ENCODE measurements around the gene KIRREL2. TPM values are rescaled to one million over a fixed set of nuclear protein-coding genes. Genes with fewer than 3 reads are reported as not detected.
"Not testable (repeated sequence)": the region's sequence is repeated elsewhere in the genome, so short reads cannot be mapped to it uniquely, and the experiment has no call there.

The KIRREL2 gene
- total RNA-seq, 5 donors from 2014 or later (not counting 1 experiment from before 2014, with no cell fraction given): 0.16 to 0.28 (median 0.25) TPM

DNA sequence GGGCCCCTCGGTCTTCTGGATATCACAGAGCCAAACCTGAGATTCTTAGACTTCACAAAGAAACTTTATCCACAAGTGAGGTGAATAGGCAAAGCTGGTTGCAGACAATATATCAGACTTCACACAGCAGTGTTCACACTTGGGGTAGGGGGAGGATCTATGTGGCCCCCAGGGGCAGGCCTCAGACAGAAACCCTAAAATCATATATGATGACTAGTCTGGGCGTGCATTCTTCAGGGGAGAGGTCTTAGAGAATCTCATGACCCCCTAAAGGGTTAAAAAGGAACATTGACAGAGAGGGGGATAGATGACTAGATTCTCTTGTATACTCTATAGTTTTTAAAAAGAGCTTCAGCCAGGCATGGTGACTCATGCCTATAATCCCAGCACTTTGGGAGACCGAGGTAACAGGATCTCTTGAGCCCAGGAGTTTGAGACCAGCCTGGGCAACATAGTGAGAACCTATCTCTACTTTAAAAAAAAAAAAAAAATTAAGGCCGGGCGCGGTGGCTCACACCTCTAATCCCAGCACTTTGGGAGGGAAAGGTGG, 48.5 kb downstream of the KIRREL2 start:
- no peak overlapping the region for H3K4me3 ChIP-seq (ENCODE audit: control insufficient read depth in 1 of 2, extremely low read depth in 1 of 2, low read length in 1 of 2)
- CTCF ChIA-PET: interaction anchor here in 1 of 2 donors (0.6 to 0.7 kb wide), 2 partner anchors 42 to 186 kb away, joined by 3 read pairs; no protein-coding TSS in a partner anchor
- peak overlapping the region; percentile 99 for H3K27ac ChIP-seq (ENCODE audit: low read length)
- H3K9me3 ChIP-seq: no peaks in the 10 kb centered on the region
- H3K36me3 Mint-ChIP-seq: no peaks in the 10 kb centered on the region
- no peaks in the 10 kb centered on the region for H3K36me3 ChIP-seq (ENCODE audit: control insufficient read depth in 2 of 2, extremely low read depth in 1 of 2, insufficient read depth in 1 of 2, low read length in 1 of 2)
- H3K27ac Mint-ChIP-seq: peak overlapping the region; percentile 85 to 89
- POLR2A ChIA-PET: no interaction called here
- no CpG with 5 or more reads among the region's 6 CpGs for WGBS (ENCODE audit: insufficient coverage)
- H3K27me3 ChIP-seq (replicated peaks in 1 of 2; ENCODE audit: control insufficient read depth in 2 of 2, extremely low read depth in 1 of 2, insufficient read depth in 2 of 2, low read length in 1 of 2): no peaks in the 10 kb centered on the region
- peaks cover 28 to 78% of the 10 kb centered on the region in 2 experiments for H3K4me1 ChIP-seq (ENCODE audit: control insufficient read depth in 1 of 2, extremely low read depth in 1 of 2, insufficient read depth in 2 of 2, low read length in 2 of 2)
- no peaks in the 10 kb centered on the region for H3K9me3 Mint-ChIP-seq
- H3K27me3 Mint-ChIP-seq: no peaks in the 10 kb centered on the region
- no peak for ATAC-seq (replicated peaks in 1 of 4)
- no peak for DNase-seq
- H3K4me1 Mint-ChIP-seq: peaks cover 57 to 69% (median 66%) of the 10 kb centered on the region in 3 donors
- H3K4me3 Mint-ChIP-seq: peak overlapping the region in 1 of 3 donors; percentile 100

- ChIA-PET CTCF (no interaction called here), POLR2A (no interaction called here)
- Mint-ChIP-seq H3K4me1 (peaks cover 49 to 62% (median 56%) of the 10 kb centered on the region in 3 donors), H3K27ac (no peak overlapping the region), H3K36me3 (no peaks in the 10 kb centered on the region), H3K9me3 (no peaks in the 10 kb centered on the region), H3K27me3 (no peaks in the 10 kb centered on the region), H3K4me3 (peak overlapping the region in 2 of 3 donors; percentile 27 to 57)
- 92% methylated on average over 12 of the region's 12 CpGs for WGBS (ENCODE audit: insufficient coverage)
- peaks cover 18 to 67% of the 10 kb centered on the region in 2 experiments for H3K4me1 ChIP-seq (ENCODE audit: control insufficient read depth in 1 of 2, extremely low read depth in 1 of 2, insufficient read depth in 2 of 2, low read length in 2 of 2)
- no peaks in the 10 kb centered on the region for H3K36me3 ChIP-seq (ENCODE audit: control insufficient read depth in 2 of 2, extremely low read depth in 1 of 2, insufficient read depth in 1 of 2, low read length in 1 of 2)
- ATAC-seq (replicated peaks in 1 of 4) (no peak), DNase-seq (no peak)
- H3K27ac ChIP-seq (ENCODE audit: low read length): no peak overlapping the region
- no peaks in the 10 kb centered on the region for H3K9me3 ChIP-seq
- H3K27me3 ChIP-seq (replicated peaks in 1 of 2; ENCODE audit: control insufficient read depth in 2 of 2, extremely low read depth in 1 of 2, insufficient read depth in 2 of 2, low read length in 1 of 2): no peaks in the 10 kb centered on the region
- peak overlapping the region in 1 of 2 donors; percentile 14 for H3K4me3 ChIP-seq (ENCODE audit: control insufficient read depth in 1 of 2, extremely low read depth in 1 of 2, low read length in 1 of 2)
Measured at GRCh38 chr19:35907377-35907745, 50.6 kb downstream of the KIRREL2 start.

DNA sequence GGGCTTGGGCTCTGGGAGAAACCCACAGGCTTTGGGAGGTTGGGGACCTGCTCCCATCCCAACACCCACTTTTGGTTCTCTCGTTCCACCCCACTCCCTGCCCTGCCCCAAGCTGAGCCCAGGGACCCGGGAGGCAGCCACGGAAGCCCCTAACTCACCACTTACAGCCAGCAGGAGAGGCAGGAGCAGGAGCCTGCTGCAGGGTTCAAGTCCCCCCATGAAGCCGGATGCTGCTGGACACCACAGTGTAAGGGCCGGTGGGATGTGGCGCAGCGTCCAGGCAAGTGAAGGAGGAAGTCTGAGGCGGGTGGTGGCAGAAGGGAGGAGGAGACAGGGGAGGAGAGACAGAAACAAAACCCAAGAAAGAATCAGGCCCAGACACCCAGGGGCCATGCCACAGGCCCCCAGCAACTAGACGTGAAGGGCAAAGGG, 51.3 kb downstream of the KIRREL2 start, which contains the start of gene TYROBP:
Gene TYROBP, minus strand, starts transcription at position 286 of the 432 bp plus-strand sequence. Its CDS starts 67 bp downstream, at position 219.
- Mint-ChIP-seq H3K27ac (peak within 1 kb of the TSS; percentile 72 to 81), H3K27me3 (no peaks in the 10 kb centered on the region), H3K9me3 (no peaks in the 10 kb centered on the region), H3K4me1 (peaks cover 44 to 55% (median 51%) of the 10 kb centered on the region in 3 donors), H3K4me3 (peak within 1 kb of the TSS in 2 of 3 donors; percentile 51 to 57), H3K36me3 (no peaks in the 10 kb centered on the region)
- Histone ChIP-seq H3K27me3 (replicated peaks in 1 of 2; ENCODE audit: control insufficient read depth in 2 of 2, extremely low read depth in 1 of 2, insufficient read depth in 2 of 2, low read length in 1 of 2) (no peaks in the 10 kb centered on the region), H3K9me3 (no peaks in the 10 kb centered on the region), H3K4me3 (ENCODE audit: control insufficient read depth in 1 of 2, extremely low read depth in 1 of 2, low read length in 1 of 2) (peak within 1 kb of the TSS in 1 of 2 donors; percentile 14), H3K27ac (ENCODE audit: low read length) (peak within 1 kb of the TSS; percentile 47), H3K36me3 (ENCODE audit: control insufficient read depth in 2 of 2, extremely low read depth in 1 of 2, insufficient read depth in 1 of 2, low read length in 1 of 2) (no peaks in the 10 kb centered on the region), H3K4me1 (ENCODE audit: control insufficient read depth in 1 of 2, extremely low read depth in 1 of 2, insufficient read depth in 2 of 2, low read length in 2 of 2) (peaks cover 16 to 61% of the 10 kb centered on the region in 2 experiments)
- WGBS (ENCODE audit: insufficient coverage): 69% methylated on average over 7 of the region's 9 CpGs
- no peak for ATAC-seq (replicated peaks in 1 of 4)
- CTCF ChIA-PET: no interaction called here
- POLR2A ChIA-PET: no interaction called here
- DNase-seq: no peak

DNA sequence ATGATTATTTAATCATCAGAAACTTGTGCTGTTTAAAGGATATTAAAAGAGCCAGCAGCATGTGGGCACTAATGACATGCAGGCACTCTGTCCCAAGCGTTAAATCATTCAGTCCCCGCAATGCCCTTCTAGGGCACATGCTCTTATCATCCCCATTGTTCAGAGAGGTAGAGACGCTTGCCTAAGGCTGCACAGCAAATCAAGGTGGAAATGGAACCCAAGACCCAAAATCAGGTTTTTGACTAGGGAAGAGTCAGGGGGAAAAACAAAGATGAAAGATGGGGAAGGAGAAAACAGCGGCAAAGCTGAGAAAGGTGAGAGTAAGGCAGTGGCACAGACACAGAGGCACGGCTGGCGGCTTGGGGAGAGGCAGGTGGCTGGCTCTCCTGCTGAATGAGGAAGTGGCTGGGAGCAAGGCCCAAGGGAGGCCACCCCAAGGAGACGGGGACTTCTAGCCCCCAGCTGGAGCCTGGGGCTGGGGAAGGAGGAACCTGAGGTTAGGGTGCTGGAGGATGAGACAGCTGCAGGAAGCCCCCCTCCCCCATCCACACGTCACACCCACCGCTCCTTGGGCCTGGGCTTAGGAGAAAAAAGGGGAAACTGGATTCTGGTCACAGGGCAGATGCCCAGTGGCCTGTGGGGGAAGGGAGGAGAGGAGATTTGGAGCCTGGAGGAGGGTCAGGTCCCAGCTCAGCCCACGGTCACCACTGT, 52.4 kb downstream of the KIRREL2 start:
- ATAC-seq (replicated peaks in 1 of 4) (peak; percentile 27 to 68 (median 40)), DNase-seq (peak in 19 of 35 experiments; percentile 15 to 76 (median 31))
- H3K27me3 Mint-ChIP-seq: no peaks in the 10 kb centered on the region
- no peaks in the 10 kb centered on the region for H3K27me3 ChIP-seq (replicated peaks in 1 of 2; ENCODE audit: control insufficient read depth in 2 of 2, extremely low read depth in 1 of 2, insufficient read depth in 2 of 2, low read length in 1 of 2)
- H3K27ac ChIP-seq (ENCODE audit: low read length): peak overlapping the region; percentile 47
- H3K9me3 Mint-ChIP-seq: no peaks in the 10 kb centered on the region
- H3K4me3 Mint-ChIP-seq: peak overlapping the region in 2 of 3 donors; percentile 24 to 51
- H3K9me3 ChIP-seq: no peaks in the 10 kb centered on the region
- H3K4me1 Mint-ChIP-seq: peaks cover 36 to 48% (median 40%) of the 10 kb centered on the region in 3 donors
- peaks cover 13 to 50% of the 10 kb centered on the region in 2 experiments for H3K4me1 ChIP-seq (ENCODE audit: control insufficient read depth in 1 of 2, extremely low read depth in 1 of 2, insufficient read depth in 2 of 2, low read length in 2 of 2)
- H3K27ac Mint-ChIP-seq: peak overlapping the region; percentile 68 to 81
- no peak overlapping the region for H3K4me3 ChIP-seq (ENCODE audit: control insufficient read depth in 1 of 2, extremely low read depth in 1 of 2, low read length in 1 of 2)
- no peaks in the 10 kb centered on the region for H3K36me3 Mint-ChIP-seq
- H3K36me3 ChIP-seq (ENCODE audit: control insufficient read depth in 2 of 2, extremely low read depth in 1 of 2, insufficient read depth in 1 of 2, low read length in 1 of 2): no peaks in the 10 kb centered on the region
- ChIA-PET CTCF (no interaction called here), POLR2A (no interaction called here)
- WGBS (ENCODE audit: insufficient coverage): 79% methylated on average over 6 of the region's 10 CpGs

DNA sequence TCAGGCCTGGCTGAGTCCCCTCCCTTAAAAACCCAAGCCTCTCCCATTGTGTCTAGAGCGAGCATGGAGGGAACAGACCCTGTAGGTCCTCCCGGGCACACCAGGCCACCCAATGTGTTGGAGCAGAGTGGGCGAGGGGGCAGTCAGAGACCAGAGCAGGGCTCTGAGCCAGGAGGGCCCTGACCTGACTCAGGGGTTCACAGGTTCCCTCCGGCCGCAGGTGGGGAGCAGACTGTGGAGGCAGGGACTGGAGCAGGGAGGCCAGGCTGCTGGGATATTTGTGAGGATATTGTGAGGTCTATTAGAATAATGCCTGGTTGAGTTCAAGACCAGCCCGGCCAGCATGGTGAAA, 52.9 kb downstream of the KIRREL2 start:
- Histone ChIP-seq H3K36me3 (ENCODE audit: control insufficient read depth in 2 of 2, extremely low read depth in 1 of 2, insufficient read depth in 1 of 2, low read length in 1 of 2) (no peaks in the 10 kb centered on the region), H3K9me3 (no peaks in the 10 kb centered on the region), H3K4me3 (ENCODE audit: control insufficient read depth in 1 of 2, extremely low read depth in 1 of 2, low read length in 1 of 2) (no peak overlapping the region), H3K27me3 (replicated peaks in 1 of 2; ENCODE audit: control insufficient read depth in 2 of 2, extremely low read depth in 1 of 2, insufficient read depth in 2 of 2, low read length in 1 of 2) (no peaks in the 10 kb centered on the region), H3K4me1 (ENCODE audit: control insufficient read depth in 1 of 2, extremely low read depth in 1 of 2, insufficient read depth in 2 of 2, low read length in 2 of 2) (peaks cover 8 to 44% of the 10 kb centered on the region in 2 experiments), H3K27ac (ENCODE audit: low read length) (peak overlapping the region; percentile 47)
- ATAC-seq (replicated peaks in 1 of 4) (no peak), DNase-seq (no peak)
- no CpG with 5 or more reads among the region's 6 CpGs for WGBS (ENCODE audit: insufficient coverage)
- no peaks in the 10 kb centered on the region for H3K9me3 Mint-ChIP-seq
- H3K36me3 Mint-ChIP-seq: no peaks in the 10 kb centered on the region
- H3K4me1 Mint-ChIP-seq: peaks cover 31 to 43% (median 35%) of the 10 kb centered on the region in 3 donors
- ChIA-PET POLR2A (no interaction called here), CTCF (no interaction called here)
- no peak overlapping the region for H3K27ac Mint-ChIP-seq
- H3K4me3 Mint-ChIP-seq: peak overlapping the region in 1 of 3 donors; percentile 51
- no peaks in the 10 kb centered on the region for H3K27me3 Mint-ChIP-seq

- H3K4me3 Mint-ChIP-seq; POLR2A ChIA-PET; CTCF ChIA-PET; H3K9me3 ChIP-seq; H3K27me3 ChIP-seq (replicated peaks in 1 of 2; ENCODE audit: control insufficient read depth in 2 of 2, extremely low read depth in 1 of 2, insufficient read depth in 2 of 2, low read length in 1 of 2); H3K4me3 ChIP-seq (ENCODE audit: control insufficient read depth in 1 of 2, extremely low read depth in 1 of 2, low read length in 1 of 2); H3K36me3 Mint-ChIP-seq; DNase-seq; ATAC-seq (replicated peaks in 1 of 4); H3K27ac ChIP-seq (ENCODE audit: low read length); H3K27me3 Mint-ChIP-seq; H3K9me3 Mint-ChIP-seq; H3K36me3 ChIP-seq (ENCODE audit: control insufficient read depth in 2 of 2, extremely low read depth in 1 of 2, insufficient read depth in 1 of 2, low read length in 1 of 2); H3K27ac Mint-ChIP-seq: not testable (repeated sequence)
- peaks cover 7 to 39% of the 10 kb centered on the region in 2 experiments for H3K4me1 ChIP-seq (ENCODE audit: control insufficient read depth in 1 of 2, extremely low read depth in 1 of 2, insufficient read depth in 2 of 2, low read length in 2 of 2)
- H3K4me1 Mint-ChIP-seq: peaks cover 26 to 37% (median 28%) of the 10 kb centered on the region in 3 donors
- WGBS (ENCODE audit: insufficient coverage): 98% methylated on average over 8 of the region's 14 CpGs
Measured at GRCh38 chr19:35910355-35910754, 53.6 kb downstream of the KIRREL2 start.
